ENCODE results near the gene HOXC9. TPM values are rescaled to one million over a fixed set of nuclear protein-coding genes. Genes with fewer than 3 reads are reported as not detected.
A peak's percentile ranks its signal among the peaks of the same experiment; 100 is the strongest.

Gene HOXC9
- total and polyA plus RNA-seq, 7 donors, result 6.4 to 31.1 (median 11.3) TPM

- Histone ChIP-seq H3K27ac (peak overlapping the region; percentile 99), H3K4me3 (peak overlapping the region; percentile 74), H3K4me1 (peaks cover 24% of the 10 kb centered on the region), H3K9me3 (no peaks in the 10 kb centered on the region), H3K36me3 (ENCODE audit: insufficient read depth in 1 of 2, low read depth in 1 of 2) (no peaks in the 10 kb centered on the region), H3K27me3 (ENCODE audit: insufficient read depth in 3 of 3, low read length in 2 of 3) (peaks cover 0 to 3% (median 0%) of the 10 kb centered on the region in 3 donors)
- no peak for TF ChIP-seq CTCF (IDR thresholded peaks at IDR 0.05)
- WGBS, 3 donors, result 51 to 62% (median 53%) methylated on average over 10 of the region's 10 CpGs
- DNase-seq (peak in 1 of 2 donors; percentile 44), ATAC-seq (no peak)
- intact Hi-C loops (cut with DNase I), result no loop called here
Observed at GRCh38 chr12:54010053-54010971, 10.4 kb downstream of the HOXC9 start.

- H3K9me3 ChIP-seq, result no peaks in the 10 kb centered on the region
- peaks cover 0 to 9% (median 1%) of the 10 kb centered on the region in 3 donors for H3K27me3 ChIP-seq (ENCODE audit: insufficient read depth in 3 of 3, low read length in 2 of 3)
- intact Hi-C loops (cut with DNase I), result no loop called here
- TF ChIP-seq CTCF (IDR thresholded peaks at IDR 0.05), result no peak
- DNase-seq, result peak in 1 of 2 donors; percentile 39
- H3K36me3 ChIP-seq (ENCODE audit: insufficient read depth in 1 of 2, low read depth in 1 of 2), result no peaks in the 10 kb centered on the region
- H3K27ac ChIP-seq, result peak overlapping the region; percentile 99
- 50 to 59% (median 57%) methylated on average over 17 of the region's 17 CpGs for WGBS, 3 donors
- H3K4me1 ChIP-seq, result peaks cover 30% of the 10 kb centered on the region
- ATAC-seq, result no peak
- peak overlapping the region; percentile 74 for H3K4me3 ChIP-seq
Observed at GRCh38 chr12:54010972-54011664, 11.2 kb downstream of the HOXC9 start.

GRCh38 chr12:54011665-54012532 is 11.9 kb downstream of the HOXC9 start:
- no peak for ATAC-seq
- peak in 1 of 2 donors; percentile 23 for DNase-seq
- H3K4me3 ChIP-seq, result no peak overlapping the region
- intact Hi-C loops (cut with DNase I), result no loop called here
- peaks cover 35% of the 10 kb centered on the region for H3K4me1 ChIP-seq
- peaks cover 0 to 9% (median 1%) of the 10 kb centered on the region in 3 donors for H3K27me3 ChIP-seq (ENCODE audit: insufficient read depth in 3 of 3, low read length in 2 of 3)
- no peak for TF ChIP-seq CTCF (IDR thresholded peaks at IDR 0.05)
- H3K9me3 ChIP-seq, result no peaks in the 10 kb centered on the region
- 73 to 82% (median 77%) methylated on average over 14 of the region's 14 CpGs for WGBS, 3 donors
- H3K27ac ChIP-seq, result peak overlapping the region; percentile 99
- H3K36me3 ChIP-seq (ENCODE audit: insufficient read depth in 1 of 2, low read depth in 1 of 2), result no peaks in the 10 kb centered on the region

- Histone ChIP-seq H3K27ac (peak overlapping the region; percentile 99), H3K36me3 (ENCODE audit: insufficient read depth in 1 of 2, low read depth in 1 of 2) (no peaks in the 10 kb centered on the region), H3K4me1 (peaks cover 29% of the 10 kb centered on the region), H3K27me3 (ENCODE audit: insufficient read depth in 3 of 3, low read length in 2 of 3) (peaks cover 0 to 9% (median 1%) of the 10 kb centered on the region in 3 donors), H3K4me3 (no peak overlapping the region), H3K9me3 (no peaks in the 10 kb centered on the region)
- WGBS, 3 donors, result 65 to 71% (median 69%) methylated on average over 6 of the region's 6 CpGs
- intact Hi-C loops (cut with DNase I), result no loop called here
- no peak for TF ChIP-seq CTCF (IDR thresholded peaks at IDR 0.05)
- DNase-seq (peak in 1 of 2 donors; percentile 38), ATAC-seq (no peak)
Observed at GRCh38 chr12:54012631-54013409, 12.9 kb downstream of the HOXC9 start.

Data from psoas muscle (tissue), 8 donors.